K562 (cell line): ENCODE measurements around the gene PSMB4. TPM values are rescaled to one million over a fixed set of nuclear protein-coding genes. Genes with fewer than 3 reads are reported as not detected.

Source experiments
- ATF2 ChIP-seq: sonication (generic); formaldehyde crosslinking; IDR thresholded peaks from 2 replicates; pipeline ENCODE4 v1.8.1; 2022; ENCODE audit warnings: missing genetic modification reagents
- DACH1 ChIP-seq: fragments of 450-650 bp; IDR thresholded peaks from 2 replicates; pipeline ENCODE4 v1.6.1; 2018; ENCODE audit not compliant: partially characterized antibody
- E2F6 ChIP-seq, 2 experiments: IDR thresholded peaks; 2 replicates each; pipeline ENCODE4 v1.6.1; 2011; ENCODE audit warnings: borderline replicate concordance in 1 of 2, control low read depth in 1 of 2, low read depth in 1 of 2, low read length in 1 of 2, mild to moderate bottlenecking in 1 of 2, mixed read lengths in 1 of 2, moderate library complexity in 1 of 2; ENCODE audit not compliant: insufficient read depth in 1 of 2, insufficient read length in 1 of 2, poor library complexity in 1 of 2, severe bottlenecking in 1 of 2; ENCODE audit errors: extremely low read depth in 1 of 2
- EP300 ChIP-seq: IDR thresholded peaks from 2 replicates; pipeline ENCODE4 v1.6.1; 2012; ENCODE audit warnings: low read length, improper control_type of control experiment
- GABPA ChIP-seq: fragments of 200-800 bp; sonication (Bioruptor generic); conservative IDR thresholded peaks from 2 replicates; pipeline ENCODE4 v1.6.1; 2016; ENCODE audit warnings: low read depth, missing genetic modification characterization, missing compliant biosample characterization
- GATA2 ChIP-seq: sonication (generic); formaldehyde crosslinking; IDR thresholded peaks from 2 replicates; pipeline ENCODE4 v1.4.0; 2020; ENCODE audit warnings: mild to moderate bottlenecking, missing genetic modification reagents
- HBP1 ChIP-seq: fragments of 450-650 bp; formaldehyde crosslinking; IDR thresholded peaks from 2 replicates; pipeline ENCODE4 v1.4.0; 2022; ENCODE audit warnings: missing genetic modification characterization
- NR1H2 ChIP-seq: sonication (generic); formaldehyde crosslinking; IDR thresholded peaks from 2 replicates; pipeline ENCODE4 v1.4.0; 2020; ENCODE audit warnings: mild to moderate bottlenecking, missing genetic modification reagents
- NR4A1 ChIP-seq, 2 experiments: fragments of 250-450 bp in 1 of 2; fragments of 450-650 bp in 1 of 2; sonication (Bioruptor Pico) in 1 of 2; IDR thresholded peaks; 2 replicates each; pipeline versions ENCODE4 v1.4.0 to v1.6.1; 2016 to 2020; ENCODE audit warnings: mild to moderate bottlenecking in 2 of 2, missing compliant biosample characterization in 1 of 2, missing genetic modification characterization in 1 of 2, moderate library complexity in 1 of 2
- PHF21A ChIP-seq: fragments of 450-650 bp; IDR thresholded peaks from 2 replicates; pipeline ENCODE4 v1.6.1; 2017; ENCODE audit warnings: low read depth, borderline replicate concordance
- PRDM10 ChIP-seq: fragments of 450-650 bp; IDR thresholded peaks from 2 replicates; pipeline ENCODE4 v1.6.1; 2018; ENCODE audit not compliant: partially characterized antibody
- SP2 ChIP-seq: IDR thresholded peaks from 2 replicates; pipeline ENCODE4 v1.6.1; 2011; ENCODE audit warnings: mild to moderate bottlenecking, low read depth, low read length, moderate library complexity; ENCODE audit not compliant: poor library complexity, severe bottlenecking; ENCODE audit errors: extremely low read depth
- TBL1XR1 ChIP-seq, 2 experiments: IDR thresholded peaks; 2 replicates each; pipeline ENCODE4 v1.6.1; 2012; ENCODE audit warnings: improper control_type of control experiment in 2 of 2, low read length in 2 of 2, mild to moderate bottlenecking in 1 of 2
- ZBTB9 ChIP-seq: fragments of 450-650 bp; formaldehyde crosslinking; IDR thresholded peaks from 2 replicates; pipeline ENCODE4 v1.4.0; 2020; ENCODE audit warnings: mild to moderate bottlenecking, moderate library complexity
- ZC3H11A ChIP-seq: IDR thresholded peaks from 2 replicates; pipeline ENCODE4 v1.6.1; 2012; ENCODE audit warnings: low read depth, low read length, improper control_type of control experiment
- polyA plus RNA-seq, 8 experiments: library from polyadenylated mRNA; depleted of rRNA in 4 of 8; stranded (reverse) in 5 of 8; unstranded in 3 of 8; fragments of >200 nt; fragmentation: Nextera tagmentation in 2 of 8; fragmentation: Illumina TruSeq in 1 of 8; extraction: Ambion mirVana in 2 of 8; extraction: Trizol in 1 of 8; gene quantifications; 2 replicates each; pipeline versions ENCODE4 v1.2.1 to v1.2.3, GENCODE V29; 2011 to 2014; ENCODE audit warnings: inconsistent platforms in 1 of 8, missing spikeins in 1 of 8
- total RNA-seq, 7 experiments: library from RNA; depleted of rRNA in 6 of 7; stranded (reverse); fragments of >200 nt in 6 of 7; fragmentation: Illumina TruSeq in 2 of 7; extraction: Trizol in 2 of 7; gene quantifications; 2 replicates each; pipeline versions ENCODE4 v1.2.1 to v1.2.3, GENCODE V29; 2011 to 2021; ENCODE audit warnings: low replicate concordance in 1 of 7

The PSMB4 gene
- total and polyA plus RNA-seq, 9 of the 15 experiments (the other 6 are each of a cell fraction or from before 2014, with no cell fraction given), result 397 to 674 (median 475) TPM

- TF ChIP-seq EP300 (no peak), NR1H2 (CRISPR knock-in tag) (peak; percentile 61; the same call in 1 of the 2 replicates), ZBTB9 (no peak), NR4A1 (CRISPR knock-in tag; IDR thresholded peaks at IDR 0.05) (no peak), NR4A1 (tag; IDR thresholded peaks at IDR 0.05) (no peak), SP2 (no peak), ZC3H11A (no peak), E2F6 (IDR thresholded peaks at IDR 0.05; ENCODE audit: borderline replicate concordance in 1 of 2, extremely low read depth in 1 of 2, insufficient read depth in 1 of 2, insufficient read length in 1 of 2, low read depth in 1 of 2, low read length in 1 of 2, poor library complexity in 1 of 2, severe bottlenecking in 1 of 2) (no peak), GATA2 (CRISPR knock-in tag) (no peak), TBL1XR1 (IDR thresholded peaks at IDR 0.05; ENCODE audit: low read length in 2 of 2) (no peak), GABPA (peak; percentile 98), DACH1 (no peak), HBP1 (no peak), PRDM10 (peak; percentile 57), ATF2 (no peak), PHF21A (no peak)
Measured at GRCh38 chr1:151399324-151400171, at the start of gene PSMB4 (continued).
